Measurements from ENCODE around the gene BEST3.

- TF ChIP-seq, protein P1, sequence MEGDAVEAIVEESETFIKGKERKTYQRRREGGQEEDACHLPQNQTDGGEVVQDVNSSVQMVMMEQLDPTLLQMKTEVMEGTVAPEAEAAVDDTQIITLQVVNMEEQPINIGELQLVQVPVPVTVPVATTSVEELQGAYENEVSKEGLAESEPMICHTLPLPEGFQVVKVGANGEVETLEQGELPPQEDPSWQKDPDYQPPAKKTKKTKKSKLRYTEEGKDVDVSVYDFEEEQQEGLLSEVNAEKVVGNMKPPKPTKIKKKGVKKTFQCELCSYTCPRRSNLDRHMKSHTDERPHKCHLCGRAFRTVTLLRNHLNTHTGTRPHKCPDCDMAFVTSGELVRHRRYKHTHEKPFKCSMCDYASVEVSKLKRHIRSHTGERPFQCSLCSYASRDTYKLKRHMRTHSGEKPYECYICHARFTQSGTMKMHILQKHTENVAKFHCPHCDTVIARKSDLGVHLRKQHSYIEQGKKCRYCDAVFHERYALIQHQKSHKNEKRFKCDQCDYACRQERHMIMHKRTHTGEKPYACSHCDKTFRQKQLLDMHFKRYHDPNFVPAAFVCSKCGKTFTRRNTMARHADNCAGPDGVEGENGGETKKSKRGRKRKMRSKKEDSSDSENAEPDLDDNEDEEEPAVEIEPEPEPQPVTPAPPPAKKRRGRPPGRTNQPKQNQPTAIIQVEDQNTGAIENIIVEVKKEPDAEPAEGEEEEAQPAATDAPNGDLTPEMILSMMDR (IDR thresholded peaks at IDR 0.05): no peak
- TF ChIP-seq SMAD3 (CRISPR knock-in tag; IDR thresholded peaks at IDR 0.05; ENCODE audit: borderline replicate concordance) (no peak), JAZF1 (CRISPR knock-in tag; IDR thresholded peaks at IDR 0.05) (no peak), STAT6 (CRISPR knock-in tag; conservative IDR thresholded peaks at IDR 0.05; ENCODE audit: low read depth) (no peak), SOX15 (CRISPR knock-in tag; IDR thresholded peaks at IDR 0.05) (no peak)
- TF ChIP-seq, protein P2, sequence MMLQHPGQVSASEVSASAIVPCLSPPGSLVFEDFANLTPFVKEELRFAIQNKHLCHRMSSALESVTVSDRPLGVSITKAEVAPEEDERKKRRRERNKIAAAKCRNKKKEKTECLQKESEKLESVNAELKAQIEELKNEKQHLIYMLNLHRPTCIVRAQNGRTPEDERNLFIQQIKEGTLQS (CRISPR knock-in tag; conservative IDR thresholded peaks at IDR 0.05): no peak
Measured at GRCh38 chr12:69663726-69664125, 35.4 kb downstream of the BEST3 start.

Measured in WTC11 (cell line).